Right atrium auricular region (tissue), 2 donors: ENCODE measurements around the gene ZNF627. TPM values are rescaled to one million over a fixed set of nuclear protein-coding genes. Genes with fewer than 3 reads are reported as not detected.
"Not testable (repeated sequence)": the region's sequence is repeated elsewhere in the genome, so short reads cannot be mapped to it uniquely, and the experiment has no call there.

Experiments
- DNase-seq: peaks from one replicate; pipeline ENCODE4 v3.0.0-alpha.2; 2019; ENCODE audit warnings: low spot score
- H3K27ac ChIP-seq, 2 donors: fragments of 200-600 bp; sonication (generic); 1 replicate in 1 of 2; 2 replicates in 1 of 2; pipeline ENCODE4 v1.5.1; 2016 to 2019
- H3K27me3 ChIP-seq, 2 donors: fragments of 200-600 bp; sonication (generic); one replicate each; pipeline versions ENCODE4 v1.5.1 to v1.6.0; 2017 to 2019
- H3K36me3 ChIP-seq: fragments of 200-600 bp; sonication (generic); one replicate; pipeline ENCODE4 v1.5.1; 2016
- H3K4me1 ChIP-seq, 2 donors: fragments of 200-600 bp; sonication (generic); one replicate each; pipeline versions ENCODE4 v1.5.1 to v1.6.0; 2017 to 2019
- H3K4me3 ChIP-seq, 2 donors: fragments of 200-600 bp; sonication (generic); 1 replicate in 1 of 2; 2 replicates in 1 of 2; pipeline ENCODE4 v1.5.1; 2017 to 2019; ENCODE audit warnings: mild to moderate bottlenecking in 1 of 2, moderate library complexity in 1 of 2
- H3K9me3 ChIP-seq, 2 donors: fragments of 200-600 bp; sonication (generic); one replicate each; pipeline ENCODE4 v1.5.1; 2019
- CTCF ChIP-seq, 2 donors: fragments of 200-600 bp; sonication (generic); IDR thresholded peaks; one replicate each; pipeline ENCODE4 v1.5.1; 2019; ENCODE audit warnings: antibody characterized with exemption in 2 of 2
- total RNA-seq, 2 donors: library from RNA; depleted of rRNA; stranded (reverse); fragments of >200 nt; gene quantifications; one replicate each; pipeline ENCODE4 v1.1.0, GENCODE V29; 2016

Gene ZNF627
- total RNA-seq, 2 donors from 2014 or later, result 6.0 to 6.7 TPM

- Histone ChIP-seq H3K27ac (no peak overlapping the region), H3K4me1 (peaks cover 0 to 18% of the 10 kb centered on the region in 2 donors)
- TF ChIP-seq CTCF (IDR thresholded peaks at IDR 0.05), result no peak
Observed at GRCh38 chr19:11596156-11596555, 1.1 kb upstream of the ZNF627 start.

GRCh38 chr19:11598103-11598483 is 810 bp downstream of the ZNF627 start:
- peak overlapping the region; percentile 90 to 100 for H3K4me3 ChIP-seq
- TF ChIP-seq CTCF (IDR thresholded peaks at IDR 0.05), result no peak
- no peaks in the 10 kb centered on the region for H3K9me3 ChIP-seq
- H3K27ac ChIP-seq, result peak overlapping the region; percentile 92 to 95
- DNase-seq, result no peak
- peaks cover 0 to 18% of the 10 kb centered on the region in 2 donors for H3K4me1 ChIP-seq
- H3K27me3 ChIP-seq, result no peaks in the 10 kb centered on the region
- H3K36me3 ChIP-seq, result no peaks in the 10 kb centered on the region

More at GRCh38 chr19:11596156-11596555, 1.1 kb upstream of the ZNF627 start:
- no peak overlapping the region for H3K4me3 ChIP-seq
- DNase-seq, result no peak
- no peaks in the 10 kb centered on the region for H3K9me3 ChIP-seq
- H3K27me3 ChIP-seq, result no peaks in the 10 kb centered on the region
- no peaks in the 10 kb centered on the region for H3K36me3 ChIP-seq

- Histone ChIP-seq H3K9me3 (no peaks in the 10 kb centered on the region), H3K27ac (no peak overlapping the region), H3K27me3 (no peaks in the 10 kb centered on the region), H3K36me3 (no peaks in the 10 kb centered on the region), H3K4me3 (no peak overlapping the region), H3K4me1 (peaks cover 0 to 18% of the 10 kb centered on the region in 2 donors)
- DNase-seq, result no peak
- no peak for TF ChIP-seq CTCF (IDR thresholded peaks at IDR 0.05)
Observed at GRCh38 chr19:11598746-11599145, 1.5 kb downstream of the ZNF627 start.

DNA sequence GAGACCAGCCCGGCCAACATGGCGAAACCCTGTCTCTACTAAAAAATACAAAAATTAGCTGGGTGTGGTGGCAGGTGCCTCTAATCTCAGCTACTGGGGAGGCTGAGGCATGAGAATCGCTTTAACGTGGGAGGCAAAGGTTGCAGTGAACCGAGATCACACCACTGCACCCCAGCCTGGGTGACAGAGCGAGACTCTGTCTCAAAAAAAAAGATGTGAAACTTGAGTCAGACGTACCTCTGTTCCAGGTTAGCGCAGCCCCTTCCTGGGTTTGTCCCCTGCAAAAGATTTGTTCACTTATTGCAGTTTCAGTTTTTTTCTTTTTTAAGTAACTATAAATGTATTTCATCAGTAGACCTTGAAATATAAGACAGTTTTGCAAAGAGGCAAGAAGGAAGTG is 2.4 kb downstream of the ZNF627 start:
- not testable (repeated sequence) for H3K9me3 ChIP-seq, DNase-seq, H3K4me3 ChIP-seq, H3K36me3 ChIP-seq, H3K27ac ChIP-seq, H3K27me3 ChIP-seq
- peaks cover 0 to 18% of the 10 kb centered on the region in 2 donors for H3K4me1 ChIP-seq

DNA sequence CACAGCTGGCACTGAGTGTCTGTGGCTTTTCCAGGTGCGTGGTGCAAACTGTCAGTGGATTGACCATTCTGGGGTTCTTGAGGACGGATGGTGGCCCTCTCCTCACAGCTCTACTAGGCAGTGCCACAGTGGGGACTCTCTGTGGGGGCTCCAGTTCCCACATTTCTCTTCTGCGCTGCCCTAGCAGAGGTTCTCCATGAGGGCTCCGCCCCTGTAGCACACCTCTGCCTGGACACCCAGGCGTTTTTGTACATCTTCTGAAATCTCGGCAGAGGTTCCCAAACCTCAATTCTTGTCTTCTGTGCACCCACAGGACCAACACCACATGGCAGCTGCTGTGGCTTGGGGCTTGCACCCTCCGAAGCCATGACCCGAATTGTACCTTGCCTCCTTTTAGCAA is 9.2 kb downstream of the ZNF627 start:
- TF ChIP-seq CTCF (IDR thresholded peaks at IDR 0.05), result no peak

GRCh38 chr19:11611730-11612129 is 14.4 kb downstream of the ZNF627 start:
- Histone ChIP-seq H3K27me3 (no peaks in the 10 kb centered on the region), H3K4me3 (no peak overlapping the region), H3K27ac (no peak overlapping the region), H3K9me3 (peaks cover 0 to 2% of the 10 kb centered on the region in 2 donors), H3K4me1 (no peaks in the 10 kb centered on the region), H3K36me3 (peaks cover 28% of the 10 kb centered on the region)
- no peak for TF ChIP-seq CTCF (IDR thresholded peaks at IDR 0.05)
- DNase-seq, result no peak

More for the DNA sequence above, 9.2 kb downstream of the ZNF627 start:
- no peaks in the 10 kb centered on the region for H3K36me3 ChIP-seq
- no peak for DNase-seq
- no peaks in the 10 kb centered on the region for H3K4me1 ChIP-seq
- no peak overlapping the region for H3K27ac ChIP-seq
- no peak overlapping the region for H3K4me3 ChIP-seq
- no peaks in the 10 kb centered on the region for H3K9me3 ChIP-seq
- H3K27me3 ChIP-seq, result no peaks in the 10 kb centered on the region
